Activated B cell treated with CpG ODN at 0.5 μM for 24 hours (primary cell): ENCODE measurements around the gene SLC6A19. TPM values are rescaled to one million over a fixed set of nuclear protein-coding genes. Genes with fewer than 3 reads are reported as not detected.

ENCODE experiments used
- ATAC-seq: fragments of 200-7000 bp; cut with Tn5 transposase; one replicate; pipeline ENCODE4 v1.10.0; 2021; ENCODE audit warnings: low read depth, mild to moderate bottlenecking, moderate library complexity
- CTCF ChIA-PET: fragments of 350-600 bp; sonication (Branson Sonifier 250); formaldehyde crosslinking; loops from one replicate; lab custom pipeline; 2021; ENCODE audit warnings: antibody characterized with exemption; lab: Charles Lee
- POLR2A ChIA-PET: fragments of 350-600 bp; sonication (Branson Sonifier 250); formaldehyde crosslinking; loops from one replicate; lab custom pipeline; 2021; ENCODE audit warnings: antibody characterized with exemption; lab: Charles Lee
- DNase-seq: peaks from one replicate; pipeline ENCODE4 v3.0.0; 2022
- H3K27ac Mint-ChIP-seq: one replicate; pipeline ENCODE4 v1.8.0; 2020; ENCODE audit warnings: mixed read lengths
- H3K27me3 Mint-ChIP-seq: one replicate; pipeline ENCODE4 v1.8.0; 2021; ENCODE audit warnings: mixed read lengths
- H3K36me3 Mint-ChIP-seq: one replicate; pipeline ENCODE4 v1.8.0; 2021; ENCODE audit warnings: low read depth, mixed read lengths
- H3K4me1 Mint-ChIP-seq: one replicate; pipeline ENCODE4 v1.8.0; 2021; ENCODE audit warnings: mixed read lengths
- H3K4me3 Mint-ChIP-seq: one replicate; pipeline ENCODE4 v1.8.0; 2020; ENCODE audit warnings: mild to moderate bottlenecking, mixed read lengths
- H3K9me3 Mint-ChIP-seq: one replicate; pipeline ENCODE4 v1.8.0; 2020; ENCODE audit warnings: mixed read lengths
- intact Hi-C: fragments of 100-400 bp; cut with micrococcal nuclease; formaldehyde crosslinking; loops from one replicate; pipeline ENCODE4 v1.15.1; 2024
- total RNA-seq: library from RNA; stranded (reverse); gene quantifications from 2 replicates; pipeline ENCODE4 v1.2.3, GENCODE V29; 2022
- TF ChIP-seq, protein P1 (sequence below): fragments of 200-600 bp; IDR thresholded peaks from one replicate; pipeline ENCODE4 v1.8.0; 2022; ENCODE audit warnings: antibody characterized with exemption, mild to moderate bottlenecking

SLC6A19 gene
- total RNA-seq, 1 donor from 2014 or later: not detected

DNA sequence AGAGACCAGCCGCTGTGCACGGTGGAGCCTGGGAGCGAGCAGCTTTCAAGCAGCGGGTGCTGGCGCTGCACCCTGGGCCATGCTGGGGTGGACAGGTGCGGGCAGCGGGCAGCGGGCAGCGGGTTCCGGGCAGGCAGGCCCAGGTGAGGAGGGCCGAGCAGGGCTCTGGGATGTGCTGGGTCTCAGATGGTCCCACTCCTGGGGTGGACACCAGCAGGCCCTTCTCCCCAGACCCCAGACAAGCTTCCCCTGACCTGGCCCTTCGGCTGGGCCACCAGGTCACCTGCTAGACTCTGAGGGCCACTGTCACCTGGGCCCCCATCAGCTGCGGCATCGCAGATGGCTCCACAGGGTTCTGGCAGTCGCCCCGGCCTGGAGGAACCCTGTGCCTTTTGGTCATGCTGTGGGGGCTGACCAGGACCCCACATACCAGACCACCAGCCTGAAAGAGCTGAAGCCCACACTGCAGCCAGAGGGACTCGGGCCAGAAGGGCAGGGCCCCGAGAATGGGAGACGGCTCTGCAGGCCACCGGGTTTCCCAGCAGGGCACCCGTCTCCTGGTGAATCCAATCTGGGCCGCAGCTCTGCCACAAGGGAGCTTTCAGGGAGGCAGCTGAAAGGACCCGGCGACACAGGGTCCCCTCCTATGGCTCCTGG is 2.0 kb downstream of the SLC6A19 start:
- peaks cover 15% of the 10 kb centered on the region for H3K27me3 Mint-ChIP-seq
- DNase-seq: no peak
- TF ChIP-seq, protein P1, sequence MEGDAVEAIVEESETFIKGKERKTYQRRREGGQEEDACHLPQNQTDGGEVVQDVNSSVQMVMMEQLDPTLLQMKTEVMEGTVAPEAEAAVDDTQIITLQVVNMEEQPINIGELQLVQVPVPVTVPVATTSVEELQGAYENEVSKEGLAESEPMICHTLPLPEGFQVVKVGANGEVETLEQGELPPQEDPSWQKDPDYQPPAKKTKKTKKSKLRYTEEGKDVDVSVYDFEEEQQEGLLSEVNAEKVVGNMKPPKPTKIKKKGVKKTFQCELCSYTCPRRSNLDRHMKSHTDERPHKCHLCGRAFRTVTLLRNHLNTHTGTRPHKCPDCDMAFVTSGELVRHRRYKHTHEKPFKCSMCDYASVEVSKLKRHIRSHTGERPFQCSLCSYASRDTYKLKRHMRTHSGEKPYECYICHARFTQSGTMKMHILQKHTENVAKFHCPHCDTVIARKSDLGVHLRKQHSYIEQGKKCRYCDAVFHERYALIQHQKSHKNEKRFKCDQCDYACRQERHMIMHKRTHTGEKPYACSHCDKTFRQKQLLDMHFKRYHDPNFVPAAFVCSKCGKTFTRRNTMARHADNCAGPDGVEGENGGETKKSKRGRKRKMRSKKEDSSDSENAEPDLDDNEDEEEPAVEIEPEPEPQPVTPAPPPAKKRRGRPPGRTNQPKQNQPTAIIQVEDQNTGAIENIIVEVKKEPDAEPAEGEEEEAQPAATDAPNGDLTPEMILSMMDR: no peak
- intact Hi-C loops: no loop called here
- CTCF ChIA-PET: no interaction called here
- ATAC-seq: no peak
- H3K36me3 Mint-ChIP-seq: no peaks in the 10 kb centered on the region
- H3K4me3 Mint-ChIP-seq: no peak overlapping the region
- POLR2A ChIA-PET: no interaction called here
- no peak overlapping the region for H3K27ac Mint-ChIP-seq
- no peaks in the 10 kb centered on the region for H3K9me3 Mint-ChIP-seq
- no peaks in the 10 kb centered on the region for H3K4me1 Mint-ChIP-seq

DNA sequence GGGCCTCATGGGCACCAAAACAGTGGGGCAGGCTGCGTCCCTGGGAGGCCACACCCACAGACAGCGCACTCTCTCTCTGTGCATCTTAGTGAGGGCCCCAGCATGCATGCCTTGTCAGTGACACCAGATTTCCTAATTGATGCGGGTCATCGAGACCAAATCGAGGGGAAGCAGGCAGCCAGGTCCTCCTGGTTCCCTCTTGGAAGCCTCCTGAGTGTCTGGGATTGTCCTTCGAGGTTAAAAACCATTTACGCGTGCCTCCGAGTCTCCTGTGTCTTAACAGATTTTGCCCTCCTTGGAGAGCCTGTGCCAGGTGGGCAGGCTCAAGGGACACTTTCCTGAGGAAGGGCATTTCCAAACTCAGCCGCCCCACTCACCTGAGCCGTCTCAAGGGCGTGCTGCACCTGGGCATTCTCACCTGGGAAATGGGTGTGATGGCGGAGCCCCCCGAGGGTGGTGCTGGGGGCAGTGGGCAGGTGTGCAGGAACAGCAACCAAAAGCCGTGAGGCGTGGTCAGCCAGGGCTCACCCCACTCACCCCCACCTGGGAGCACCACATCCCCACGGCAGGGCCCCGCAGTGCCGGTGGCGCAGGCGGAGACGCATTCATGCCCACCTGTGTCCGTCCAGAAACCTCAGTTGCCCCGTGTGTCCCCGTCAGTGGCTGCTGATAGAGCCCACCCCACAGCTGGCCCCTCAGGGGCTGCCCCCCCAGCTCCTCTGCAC is 2.7 kb downstream of the SLC6A19 start:
- H3K27me3 Mint-ChIP-seq: peaks cover 15% of the 10 kb centered on the region
- DNase-seq (no peak), ATAC-seq (no peak)
- CTCF ChIA-PET: no interaction called here
- no peak overlapping the region for H3K4me3 Mint-ChIP-seq
- intact Hi-C loops: no loop called here
- H3K4me1 Mint-ChIP-seq: no peaks in the 10 kb centered on the region
- TF ChIP-seq, protein P1: no peak
- H3K36me3 Mint-ChIP-seq: no peaks in the 10 kb centered on the region
- H3K27ac Mint-ChIP-seq: no peak overlapping the region
- no peaks in the 10 kb centered on the region for H3K9me3 Mint-ChIP-seq
- POLR2A ChIA-PET: no interaction called here

DNA sequence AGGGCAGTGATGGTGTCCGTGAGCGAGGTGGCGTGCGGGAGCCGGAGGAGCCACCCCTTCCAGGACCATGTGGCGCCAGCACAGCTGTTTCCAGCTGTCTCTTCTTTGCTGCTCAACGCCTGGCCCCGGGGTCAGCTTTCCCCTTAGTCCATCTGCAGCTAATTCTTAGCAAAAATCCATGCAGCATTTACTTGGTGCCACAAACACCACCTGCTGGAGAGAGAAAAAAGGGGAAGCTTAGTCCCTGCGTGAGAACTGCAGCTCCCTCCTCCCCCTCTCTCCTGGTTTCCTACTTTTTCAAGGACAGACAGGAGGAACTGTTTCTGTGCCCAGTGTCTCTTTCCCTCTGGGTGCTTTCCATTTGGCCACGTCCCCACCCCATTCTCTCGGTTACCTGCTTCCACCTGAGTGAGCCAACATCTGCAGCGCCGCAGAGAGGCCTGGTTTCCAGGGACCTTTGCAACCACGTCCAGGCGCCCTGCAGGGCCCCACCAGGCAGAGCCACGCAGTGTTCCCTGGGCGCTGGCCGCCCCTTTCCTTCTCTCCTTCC is 3.4 kb downstream of the SLC6A19 start:
- H3K27me3 Mint-ChIP-seq: peaks cover 15% of the 10 kb centered on the region
- no peak overlapping the region for H3K4me3 Mint-ChIP-seq
- H3K9me3 Mint-ChIP-seq: no peaks in the 10 kb centered on the region
- POLR2A ChIA-PET: no interaction called here
- ATAC-seq (no peak), DNase-seq (no peak)
- TF ChIP-seq, protein P1: no peak
- H3K36me3 Mint-ChIP-seq: no peaks in the 10 kb centered on the region
- intact Hi-C loops: no loop called here
- no peak overlapping the region for H3K27ac Mint-ChIP-seq
- CTCF ChIA-PET: no interaction called here
- H3K4me1 Mint-ChIP-seq: no peaks in the 10 kb centered on the region

DNA sequence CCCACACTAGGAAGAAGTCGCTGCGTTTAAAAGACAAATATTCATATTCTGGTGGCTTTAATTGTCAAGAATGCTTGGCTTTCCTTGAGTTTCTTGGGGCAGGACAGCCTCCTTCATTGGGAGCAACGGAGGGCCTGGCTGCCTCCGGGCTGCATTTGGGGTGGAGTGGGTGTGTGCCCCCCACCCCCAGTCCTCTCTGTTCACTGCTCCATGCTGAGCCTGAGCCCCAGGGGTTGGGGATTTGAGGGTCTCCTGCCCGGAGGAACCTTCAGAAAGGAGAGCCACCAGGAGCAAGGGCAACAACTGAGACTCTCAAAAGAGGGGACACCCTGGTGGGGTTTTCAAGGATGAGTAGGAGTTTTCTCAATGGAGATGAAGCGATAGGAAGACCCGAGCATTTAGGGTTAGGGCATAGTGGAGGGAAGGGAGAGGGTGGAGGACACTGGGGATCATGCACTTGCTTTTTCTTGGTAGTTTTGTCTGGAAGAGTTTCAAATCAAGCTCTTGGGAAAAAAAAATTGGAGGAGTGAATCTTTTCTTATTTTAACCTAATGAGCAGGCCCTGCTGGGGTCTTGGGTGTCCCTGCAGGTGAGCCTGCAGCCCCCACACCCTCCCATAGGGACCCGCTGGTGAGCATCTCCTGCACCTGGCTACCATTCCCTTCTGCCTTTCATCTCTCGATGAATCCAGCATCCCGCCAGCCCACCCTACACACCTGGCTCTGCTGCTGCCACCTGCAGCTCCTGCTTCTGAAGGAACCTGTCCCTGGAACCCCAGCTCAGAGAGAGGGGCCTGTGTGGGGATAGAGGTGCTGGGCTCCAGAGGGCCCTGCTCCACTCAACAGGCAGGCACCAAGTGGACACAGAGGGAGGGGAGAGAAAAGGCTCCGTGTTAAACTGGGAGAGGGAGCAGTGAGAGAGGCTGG is 4.1 kb downstream of the SLC6A19 start:
- ChIA-PET POLR2A (no interaction called here), CTCF (no interaction called here)
- TF ChIP-seq, protein P1: no peak
- Mint-ChIP-seq H3K27me3 (peaks cover 15% of the 10 kb centered on the region), H3K27ac (no peak overlapping the region), H3K9me3 (no peaks in the 10 kb centered on the region), H3K4me1 (no peaks in the 10 kb centered on the region), H3K36me3 (no peaks in the 10 kb centered on the region), H3K4me3 (no peak overlapping the region)
- DNase-seq: no peak
- no peak for ATAC-seq
- intact Hi-C loops: no loop called here
